IPS-20b (cell line): Measurements from ENCODE around the gene SIN3A.
"Not testable (repeated sequence)": the region's sequence is repeated elsewhere in the genome, so short reads cannot be mapped to it uniquely, and the experiment has no call there.

ENCODE experiments used
- H3K27ac ChIP-seq: one replicate; pipeline ENCODE4 v1.5.1; 2013; ENCODE audit warnings: low read length
- H3K27me3 ChIP-seq: 2 replicates; pipeline ENCODE4 v1.6.1; 2013; ENCODE audit warnings: mild to moderate bottlenecking, low read length, inconsistent platforms; ENCODE audit not compliant: insufficient read depth
- H3K36me3 ChIP-seq: 2 replicates; pipeline ENCODE4 v1.6.1; 2013; ENCODE audit warnings: low read depth, mild to moderate bottlenecking, inconsistent platforms, low read length, moderate library complexity; ENCODE audit not compliant: insufficient read depth
- H3K4me1 ChIP-seq: 2 replicates; pipeline ENCODE4 v1.6.1; 2013; ENCODE audit warnings: mild to moderate bottlenecking, control low read depth, inconsistent platforms, low read length, moderate library complexity; ENCODE audit not compliant: insufficient read depth
- H3K4me3 ChIP-seq: 2 replicates; pipeline ENCODE4 v1.5.1; 2013; ENCODE audit warnings: mild to moderate bottlenecking, low read length, inconsistent platforms
- H3K9ac ChIP-seq: 2 replicates; pipeline ENCODE4 v1.6.1; 2013; ENCODE audit warnings: low read depth, mild to moderate bottlenecking, inconsistent platforms, low read length, moderate library complexity
- H3K9me3 ChIP-seq: 2 replicates; pipeline ENCODE4 v1.6.1; 2013; ENCODE audit warnings: mild to moderate bottlenecking, low read depth, low read length, inconsistent platforms; ENCODE audit not compliant: insufficient read depth

The SIN3A gene

DNA sequence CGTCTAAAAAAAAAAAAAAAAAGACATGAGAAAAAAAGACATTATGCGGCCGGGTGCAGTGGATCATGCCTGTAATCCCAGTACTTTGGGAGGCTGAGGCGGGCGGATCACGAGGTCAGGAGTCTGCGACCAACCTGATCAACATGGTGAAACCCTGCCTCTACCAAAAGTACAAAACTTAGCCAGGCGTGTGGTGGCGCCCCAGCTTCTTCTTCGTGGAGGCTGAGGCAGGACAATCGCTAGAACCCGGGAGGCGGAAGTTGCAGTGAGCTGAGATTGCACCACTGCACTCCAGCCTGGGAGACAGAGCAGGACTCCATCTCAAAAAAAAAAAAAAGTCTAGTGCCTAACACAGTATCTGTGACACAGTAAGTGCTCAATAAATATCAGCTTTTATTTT lies 3.3 kb downstream of the SIN3A start:
- not testable (repeated sequence) for H3K9me3 ChIP-seq, H3K9ac ChIP-seq, H3K4me1 ChIP-seq, H3K27me3 ChIP-seq, H3K4me3 ChIP-seq, H3K27ac ChIP-seq
- peaks cover 21% of the 10 kb centered on the region for H3K36me3 ChIP-seq

DNA sequence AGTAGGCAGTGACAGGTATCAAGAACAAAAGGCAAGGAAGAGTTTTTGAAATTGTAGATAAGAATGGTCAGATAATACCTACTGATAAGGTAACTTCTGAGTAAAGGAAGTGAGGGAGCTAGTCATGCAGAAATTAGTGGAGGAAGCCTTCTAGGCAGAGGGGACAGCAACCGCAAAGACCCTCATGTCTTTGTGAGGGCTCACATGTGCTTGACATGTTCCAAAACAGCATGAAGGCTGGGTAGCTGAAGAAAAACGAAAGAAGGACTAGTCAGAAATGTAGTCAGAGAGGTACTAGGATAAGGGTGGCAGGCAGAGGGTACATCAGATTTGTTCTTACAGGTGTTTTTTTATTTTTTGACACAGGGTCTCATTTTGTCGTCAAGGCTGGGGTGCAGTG lies 5.3 kb downstream of the SIN3A start:
- no peak overlapping the region for H3K4me3 ChIP-seq
- H3K27me3 ChIP-seq: no peaks in the 10 kb centered on the region
- no peak overlapping the region for H3K9ac ChIP-seq
- H3K36me3 ChIP-seq: peaks cover 25% of the 10 kb centered on the region
- no peaks in the 10 kb centered on the region; the same call in 1 of the 2 replicates for H3K4me1 ChIP-seq
- H3K27ac ChIP-seq: no peak overlapping the region
- no peaks in the 10 kb centered on the region for H3K9me3 ChIP-seq

DNA sequence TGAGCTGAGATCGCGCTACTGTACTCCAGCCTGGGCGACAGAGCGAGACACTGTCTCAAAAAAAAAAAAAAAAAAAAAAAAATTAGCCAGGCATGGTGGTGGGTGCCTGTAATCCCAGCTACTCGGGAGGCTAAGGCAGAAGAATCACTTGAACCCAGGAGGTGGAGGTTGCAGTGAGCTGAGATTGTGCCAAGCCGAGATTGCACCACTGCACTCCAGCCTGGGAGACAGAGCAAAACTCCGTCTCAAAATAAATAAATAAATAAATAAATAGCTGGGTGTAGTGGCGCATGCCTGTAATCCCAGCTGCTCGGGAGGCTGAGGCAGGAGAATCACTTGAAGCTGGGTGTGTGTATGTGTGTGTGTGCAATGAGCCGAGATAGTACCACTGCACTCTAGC lies 6.2 kb downstream of the SIN3A start:
- peaks cover 25% of the 10 kb centered on the region for H3K36me3 ChIP-seq
- not testable (repeated sequence) for H3K4me1 ChIP-seq

DNA sequence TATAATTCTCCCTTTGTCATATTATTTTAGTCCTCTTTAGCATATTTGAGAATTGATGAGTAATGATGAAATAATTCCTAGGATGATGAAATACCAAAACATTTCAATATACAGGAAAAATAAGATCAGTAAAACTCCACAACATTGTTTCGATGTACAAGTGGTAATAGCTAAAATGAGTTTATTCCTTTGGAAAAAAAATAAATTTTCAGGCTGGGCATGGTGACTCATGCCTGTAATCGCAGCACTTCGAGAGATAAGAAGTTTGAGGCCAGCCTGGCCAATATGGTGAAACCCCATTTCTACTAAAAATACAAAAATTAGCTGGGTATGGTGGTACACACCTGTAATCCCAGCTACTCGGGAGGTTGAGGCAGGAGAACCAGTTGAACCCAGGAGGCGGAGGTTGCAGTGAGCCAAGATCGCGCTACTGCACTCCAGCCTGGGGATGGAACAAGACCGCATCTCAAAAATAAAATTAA lies 7.5 kb downstream of the SIN3A start:
- not testable (repeated sequence) for H3K9me3 ChIP-seq, H3K9ac ChIP-seq, H3K27ac ChIP-seq, H3K4me3 ChIP-seq, H3K27me3 ChIP-seq, H3K4me1 ChIP-seq
- peaks cover 25% of the 10 kb centered on the region for H3K36me3 ChIP-seq

More for the DNA sequence above, 6.2 kb downstream of the SIN3A start:
- H3K9me3 ChIP-seq, H3K27me3 ChIP-seq, H3K9ac ChIP-seq, H3K4me3 ChIP-seq, H3K27ac ChIP-seq: not testable (repeated sequence)

DNA sequence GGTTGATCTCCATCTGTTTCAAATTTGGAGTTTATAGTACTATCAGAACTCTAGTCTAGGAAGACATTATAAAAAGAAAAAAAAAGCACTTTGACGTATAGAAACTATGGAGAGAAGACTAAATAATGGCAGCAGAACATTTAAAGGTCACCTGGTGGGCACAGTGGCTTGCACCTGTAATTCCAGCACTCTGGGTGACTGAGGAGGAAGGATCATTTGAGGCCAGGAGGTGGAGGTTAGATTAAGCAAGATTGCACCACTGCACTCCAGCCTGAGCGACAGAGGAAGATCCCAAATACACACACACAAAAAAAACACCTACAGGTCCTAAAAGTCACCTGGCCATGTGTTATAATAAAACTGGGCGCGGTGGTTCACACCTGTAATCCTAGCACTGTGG lies 13.8 kb downstream of the SIN3A start:
- Histone ChIP-seq H3K9me3 (no peaks in the 10 kb centered on the region), H3K36me3 (peaks cover 27% of the 10 kb centered on the region), H3K9ac (no peak overlapping the region), H3K27me3 (no peaks in the 10 kb centered on the region), H3K4me3 (no peak overlapping the region), H3K4me1 (no peaks in the 10 kb centered on the region), H3K27ac (no peak overlapping the region)

DNA sequence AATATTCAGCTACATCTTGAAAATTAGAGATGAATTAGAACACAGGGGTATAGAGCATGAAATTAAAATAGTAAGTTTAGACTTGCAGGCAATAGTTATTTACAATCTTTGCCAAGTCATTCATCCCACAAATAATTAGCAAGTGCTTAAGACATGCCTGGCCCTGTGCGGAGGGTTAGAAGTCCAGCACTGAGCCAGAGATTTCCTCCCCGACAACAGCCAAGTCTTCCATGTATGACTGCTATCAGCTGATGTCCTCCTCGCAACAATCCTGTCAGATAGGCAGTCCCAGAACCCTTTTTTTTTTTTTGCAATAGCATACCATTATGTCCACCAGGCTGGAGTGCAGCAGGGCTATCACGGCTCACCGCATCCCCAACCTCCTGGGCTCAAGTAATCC lies 14.6 kb downstream of the SIN3A start:
- Histone ChIP-seq H3K27ac (no peak overlapping the region), H3K9me3 (no peaks in the 10 kb centered on the region), H3K4me3 (no peak overlapping the region), H3K9ac (no peak overlapping the region), H3K36me3 (peaks cover 27% of the 10 kb centered on the region), H3K4me1 (no peaks in the 10 kb centered on the region), H3K27me3 (no peaks in the 10 kb centered on the region)

DNA sequence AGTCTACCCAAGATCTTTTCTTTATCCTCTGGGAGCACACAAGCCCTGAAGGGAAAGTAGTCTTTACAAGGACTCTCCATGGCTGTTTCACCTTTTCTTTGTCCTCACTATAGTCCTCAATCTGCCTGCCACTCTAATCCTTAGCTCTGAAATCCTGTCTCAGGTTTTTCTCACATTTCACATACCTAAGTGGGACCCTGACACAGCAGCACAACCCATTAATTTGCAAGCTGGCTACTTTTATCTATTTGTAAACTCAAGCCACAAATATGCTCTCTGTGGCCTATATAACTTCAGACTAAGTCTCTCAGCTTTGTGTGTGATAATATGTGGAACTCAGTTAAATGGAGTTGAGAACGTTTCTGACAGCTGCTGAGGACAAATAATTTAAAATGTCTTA lies 19.8 kb downstream of the SIN3A start:
- no peak overlapping the region for H3K27ac ChIP-seq
- H3K9me3 ChIP-seq: no peaks in the 10 kb centered on the region
- no peak overlapping the region for H3K9ac ChIP-seq
- peaks cover 55% of the 10 kb centered on the region for H3K36me3 ChIP-seq
- H3K27me3 ChIP-seq: no peaks in the 10 kb centered on the region
- H3K4me3 ChIP-seq: no peak overlapping the region
- H3K4me1 ChIP-seq: no peaks in the 10 kb centered on the region

DNA sequence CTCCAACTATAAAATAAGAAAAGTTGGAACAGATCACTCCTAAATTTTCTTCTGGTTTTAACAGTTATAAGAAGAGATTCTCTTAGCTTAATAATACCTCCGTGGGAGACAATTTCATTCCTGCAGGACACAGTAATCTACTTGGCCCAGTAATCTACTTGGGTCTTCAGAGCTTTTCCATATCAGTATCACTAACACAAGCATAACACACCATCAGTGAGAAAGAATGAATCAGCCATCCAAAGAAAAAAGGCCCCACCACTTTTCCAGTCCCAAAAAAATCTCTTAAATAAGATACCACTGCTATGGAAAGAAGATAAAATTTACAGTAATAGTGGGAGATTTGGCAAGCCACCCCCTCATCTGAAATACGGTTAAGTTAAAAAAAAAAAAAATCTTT lies 20.2 kb downstream of the SIN3A start:
- Histone ChIP-seq H3K9me3 (no peaks in the 10 kb centered on the region), H3K27ac (no peak overlapping the region), H3K4me3 (no peak overlapping the region), H3K36me3 (peaks cover 56% of the 10 kb centered on the region), H3K9ac (no peak overlapping the region), H3K27me3 (no peaks in the 10 kb centered on the region), H3K4me1 (no peaks in the 10 kb centered on the region)

DNA sequence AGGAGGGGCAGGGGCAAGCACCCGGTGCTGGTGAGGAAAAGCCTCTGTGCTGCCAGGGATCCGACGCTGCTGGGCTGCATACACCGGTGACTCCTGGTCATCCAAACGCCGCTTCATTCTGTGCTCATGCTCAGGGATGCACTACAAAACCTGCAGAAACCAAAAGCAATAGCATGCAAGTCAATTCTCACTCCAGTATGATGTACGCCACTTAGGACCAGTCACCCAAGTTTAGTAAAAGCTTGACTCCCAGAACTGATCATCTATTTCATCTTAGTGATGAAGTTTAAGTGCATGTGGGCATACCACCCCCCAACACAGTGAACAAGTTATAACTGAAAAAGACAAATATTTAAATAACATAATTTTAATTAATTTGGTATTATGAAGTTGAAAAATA lies 21.2 kb downstream of the SIN3A start:
- H3K36me3 ChIP-seq: peaks cover 57% of the 10 kb centered on the region
- H3K4me1 ChIP-seq: no peaks in the 10 kb centered on the region
- no peaks in the 10 kb centered on the region for H3K9me3 ChIP-seq
- H3K27me3 ChIP-seq: no peaks in the 10 kb centered on the region
- H3K4me3 ChIP-seq: no peak overlapping the region
- H3K9ac ChIP-seq: no peak overlapping the region
- no peak overlapping the region for H3K27ac ChIP-seq

DNA sequence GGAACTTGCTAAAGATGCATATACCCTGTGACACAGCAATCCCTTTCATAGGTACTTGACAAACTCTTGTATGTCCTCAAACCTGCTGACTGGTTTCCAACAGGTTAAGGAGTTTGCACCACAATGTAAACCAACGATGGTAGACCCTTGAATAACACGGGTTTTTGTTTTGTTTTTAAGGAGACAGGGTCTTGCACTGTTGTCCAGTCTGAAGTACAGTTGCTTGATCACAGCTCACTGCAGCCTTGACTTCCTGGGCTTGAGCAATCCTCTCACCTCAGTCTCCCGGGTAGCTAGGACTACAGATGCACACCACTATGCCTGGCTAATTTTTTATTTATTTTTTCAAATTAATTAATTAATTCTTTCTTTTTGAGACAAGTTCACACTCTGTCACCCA lies 23.3 kb downstream of the SIN3A start:
- Histone ChIP-seq H3K36me3 (peaks cover 58% of the 10 kb centered on the region), H3K27ac (no peak overlapping the region), H3K4me1 (no peaks in the 10 kb centered on the region), H3K9ac (no peak overlapping the region), H3K27me3 (no peaks in the 10 kb centered on the region), H3K4me3 (no peak overlapping the region), H3K9me3 (no peaks in the 10 kb centered on the region)

DNA sequence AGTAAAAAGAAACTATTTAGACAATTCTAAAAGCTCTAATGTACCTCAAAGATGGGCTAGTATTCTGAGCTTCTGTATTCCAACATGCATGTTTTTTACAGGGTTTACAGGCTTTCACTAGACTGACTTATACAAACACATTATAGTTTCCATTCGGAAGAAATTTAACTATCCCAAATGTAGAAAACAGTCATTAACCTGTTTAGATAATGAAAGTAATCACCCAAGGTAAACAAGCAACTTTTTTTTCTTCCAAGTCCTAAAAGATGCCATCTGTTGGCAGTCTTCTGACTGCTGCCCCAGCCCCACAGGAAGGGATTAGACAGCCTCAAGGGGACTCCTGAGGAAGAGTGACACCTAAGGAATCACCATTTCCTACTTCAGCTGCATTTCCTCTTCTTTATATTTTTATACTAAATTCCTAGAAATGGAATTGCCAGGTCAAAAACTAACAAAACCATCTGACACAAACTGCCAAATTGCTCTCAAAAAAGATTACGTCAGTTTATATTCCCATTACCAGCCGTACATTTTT lies 25.5 kb downstream of the SIN3A start:
- no peak overlapping the region for H3K27ac ChIP-seq
- no peak overlapping the region for H3K4me3 ChIP-seq
- no peaks in the 10 kb centered on the region for H3K27me3 ChIP-seq
- no peaks in the 10 kb centered on the region for H3K9me3 ChIP-seq
- peaks cover 79% of the 10 kb centered on the region for H3K36me3 ChIP-seq
- H3K9ac ChIP-seq: no peak overlapping the region; the same call in 1 of the 2 replicates
- H3K4me1 ChIP-seq: no peaks in the 10 kb centered on the region

DNA sequence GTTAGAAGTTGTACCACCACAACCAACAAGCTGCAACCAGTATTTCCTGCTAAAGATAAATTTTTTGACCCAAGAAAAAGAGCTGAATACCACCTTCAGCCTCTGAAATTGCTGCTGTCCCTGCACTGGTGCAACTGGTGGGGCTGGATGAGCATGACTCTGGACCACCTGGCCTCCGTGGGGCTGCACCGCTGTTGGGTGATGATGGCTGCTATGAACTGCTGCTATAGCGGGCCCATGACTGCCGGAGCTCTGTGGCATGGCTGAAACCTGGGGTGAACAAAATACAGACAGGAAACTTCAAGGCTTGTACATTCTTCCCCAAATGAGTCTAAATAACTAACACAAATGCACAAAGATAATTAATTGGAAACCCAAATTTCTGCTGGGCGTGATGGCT lies 28.9 kb downstream of the SIN3A start:
- H3K27me3 ChIP-seq: no peaks in the 10 kb centered on the region
- no peak overlapping the region for H3K9ac ChIP-seq
- H3K9me3 ChIP-seq: no peaks in the 10 kb centered on the region
- no peaks in the 10 kb centered on the region for H3K4me1 ChIP-seq
- H3K4me3 ChIP-seq: no peak overlapping the region
- peaks cover 77% of the 10 kb centered on the region for H3K36me3 ChIP-seq
- no peak overlapping the region for H3K27ac ChIP-seq

DNA sequence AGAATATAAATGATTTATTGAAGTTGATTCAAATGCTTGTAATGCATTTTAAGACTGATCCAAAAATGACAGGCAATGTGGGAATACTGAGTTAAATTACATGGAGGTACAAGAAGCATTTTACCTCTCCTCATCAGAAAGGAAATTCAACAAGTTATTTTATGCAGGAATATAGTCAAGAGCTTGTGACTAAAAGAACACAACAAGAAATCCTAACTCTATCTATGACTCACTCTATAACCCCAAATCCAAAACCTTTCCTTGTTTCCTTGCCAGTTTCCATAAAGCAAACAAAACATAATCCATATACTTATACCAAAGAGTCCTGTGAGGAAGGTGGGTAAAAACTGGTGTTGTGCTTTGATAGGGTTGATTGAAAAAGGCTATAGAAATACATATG lies 30.8 kb downstream of the SIN3A start:
- no peaks in the 10 kb centered on the region for H3K4me1 ChIP-seq

More for the DNA sequence above, 30.8 kb downstream of the SIN3A start:
- H3K27me3 ChIP-seq: no peaks in the 10 kb centered on the region
- no peak overlapping the region for H3K4me3 ChIP-seq
- H3K9ac ChIP-seq: no peak overlapping the region
- H3K36me3 ChIP-seq: peaks cover 68% of the 10 kb centered on the region
- no peak overlapping the region for H3K27ac ChIP-seq
- no peaks in the 10 kb centered on the region for H3K9me3 ChIP-seq
